Stimulated activated effector memory CD8-positive, alpha-beta T cell treated with anti-CD3 and anti-CD28 coated beads, Interleukin-12 subunit alpha, Interleukin-12 subunit beta, amount 100 ng/mL, for 72 hours (primary cell): Measurements from ENCODE around the gene PARD3B.
"Not testable (repeated sequence)": the region's sequence is repeated elsewhere in the genome, so short reads cannot be mapped to it uniquely, and the experiment has no call there.

Source experiments
- ATAC-seq: fragments of 150-1000 bp; cut with Tn5 transposase; 2 replicates; pipeline ENCODE4 v1.10.0; 2021
- DNase-seq, 2 donors: peaks; one replicate each; pipeline ENCODE4 v3.0.0; 2021 to 2022; ENCODE audit warnings: low spot score in 2 of 2
- H3K27ac Mint-ChIP-seq: one replicate; pipeline ENCODE4 v1.8.0; 2022; ENCODE audit warnings: mild to moderate bottlenecking, mixed read lengths
- H3K36me3 Mint-ChIP-seq: one replicate; pipeline ENCODE4 v1.8.0; 2022; ENCODE audit warnings: mild to moderate bottlenecking, mixed read lengths
- H3K4me1 Mint-ChIP-seq: one replicate; pipeline ENCODE4 v1.8.0; 2022; ENCODE audit warnings: mixed read lengths
- H3K4me3 Mint-ChIP-seq: one replicate; pipeline ENCODE4 v1.8.0; 2022; ENCODE audit warnings: mild to moderate bottlenecking, mixed read lengths
- H3K9me3 Mint-ChIP-seq: one replicate; pipeline ENCODE4 v1.8.0; 2022; ENCODE audit warnings: mixed read lengths

Gene PARD3B

GRCh38 chr2:204533629-204534370 is 11.5 kb upstream of the PARD3B start:
- Mint-ChIP-seq H3K27ac (no peak overlapping the region), H3K4me3 (no peak overlapping the region), H3K4me1 (no peaks in the 10 kb centered on the region), H3K9me3 (no peaks in the 10 kb centered on the region), H3K36me3 (no peaks in the 10 kb centered on the region)
- DNase-seq (no peak), ATAC-seq (no peak)

- Mint-ChIP-seq H3K4me1 (no peaks in the 10 kb centered on the region), H3K4me3 (no peak overlapping the region), H3K9me3 (no peaks in the 10 kb centered on the region), H3K36me3 (no peaks in the 10 kb centered on the region), H3K27ac (no peak overlapping the region)
- ATAC-seq (no peak), DNase-seq (no peak)
These were observed 9.9 kb upstream of the PARD3B start for GRCh38 chr2:204535356-204535755.

GRCh38 chr2:204535764-204536163 is 9.5 kb upstream of the PARD3B start:
- Mint-ChIP-seq H3K9me3 (no peaks in the 10 kb centered on the region), H3K27ac (no peak overlapping the region), H3K4me1 (no peaks in the 10 kb centered on the region), H3K36me3 (no peaks in the 10 kb centered on the region), H3K4me3 (no peak overlapping the region)
- ATAC-seq (no peak), DNase-seq (no peak)

- H3K27ac Mint-ChIP-seq, result no peak overlapping the region
- no peak for DNase-seq
- no peak overlapping the region for H3K4me3 Mint-ChIP-seq
- ATAC-seq, result no peak
- no peaks in the 10 kb centered on the region for H3K4me1 Mint-ChIP-seq
- H3K9me3 Mint-ChIP-seq, result no peaks in the 10 kb centered on the region
- H3K36me3 Mint-ChIP-seq, result no peaks in the 10 kb centered on the region
These were observed 6.9 kb upstream of the PARD3B start for GRCh38 chr2:204538182-204539018.

- no peak for DNase-seq
- ATAC-seq, result no peak
- Mint-ChIP-seq H3K4me1 (no peaks in the 10 kb centered on the region), H3K9me3 (no peaks in the 10 kb centered on the region), H3K27ac (no peak overlapping the region), H3K4me3 (no peak overlapping the region), H3K36me3 (no peaks in the 10 kb centered on the region)
These were observed 6.3 kb upstream of the PARD3B start for GRCh38 chr2:204539019-204539385.

- Mint-ChIP-seq H3K27ac (no peak overlapping the region), H3K4me1 (peaks cover 10% of the 10 kb centered on the region), H3K4me3 (no peak overlapping the region), H3K9me3 (no peaks in the 10 kb centered on the region), H3K36me3 (no peaks in the 10 kb centered on the region)
- no peak for DNase-seq
- no peak for ATAC-seq
These were observed 3.6 kb upstream of the PARD3B start for GRCh38 chr2:204541637-204542036.

GRCh38 chr2:204542982-204543608 is 2.2 kb upstream of the PARD3B start:
- no peaks in the 10 kb centered on the region for H3K9me3 Mint-ChIP-seq
- no peak overlapping the region for H3K27ac Mint-ChIP-seq
- ATAC-seq, result no peak
- H3K4me3 Mint-ChIP-seq, result no peak overlapping the region
- DNase-seq, result no peak
- H3K4me1 Mint-ChIP-seq, result peaks cover 10% of the 10 kb centered on the region
- no peaks in the 10 kb centered on the region for H3K36me3 Mint-ChIP-seq

GRCh38 chr2:204545861-204546735 is 823 bp downstream of the PARD3B start:
- H3K4me3 Mint-ChIP-seq, result peak overlapping the region; percentile 45
- no peak overlapping the region for H3K27ac Mint-ChIP-seq
- ATAC-seq, result peak; percentile 34
- no peaks in the 10 kb centered on the region for H3K36me3 Mint-ChIP-seq
- H3K4me1 Mint-ChIP-seq, result peaks cover 10% of the 10 kb centered on the region
- H3K9me3 Mint-ChIP-seq, result no peaks in the 10 kb centered on the region
- DNase-seq, result no peak

GRCh38 chr2:204550751-204551511 is 5.7 kb downstream of the PARD3B start:
- H3K9me3 Mint-ChIP-seq, result no peaks in the 10 kb centered on the region
- no peak overlapping the region for H3K4me3 Mint-ChIP-seq
- no peaks in the 10 kb centered on the region for H3K4me1 Mint-ChIP-seq
- DNase-seq, result no peak
- no peaks in the 10 kb centered on the region for H3K36me3 Mint-ChIP-seq
- ATAC-seq, result no peak
- H3K27ac Mint-ChIP-seq, result no peak overlapping the region

- no peak overlapping the region for H3K27ac Mint-ChIP-seq
- ATAC-seq, result no peak
- H3K4me3 Mint-ChIP-seq, result no peak overlapping the region
- H3K36me3 Mint-ChIP-seq, result no peaks in the 10 kb centered on the region
- no peaks in the 10 kb centered on the region for H3K4me1 Mint-ChIP-seq
- DNase-seq, result no peak
- no peaks in the 10 kb centered on the region for H3K9me3 Mint-ChIP-seq
These were observed 6.2 kb downstream of the PARD3B start for GRCh38 chr2:204551512-204551863.

GRCh38 chr2:204557604-204558003 is 12.3 kb downstream of the PARD3B start:
- ATAC-seq (no peak), DNase-seq (no peak)
- no peak overlapping the region for H3K4me3 Mint-ChIP-seq
- H3K36me3 Mint-ChIP-seq, result no peaks in the 10 kb centered on the region
- no peak overlapping the region for H3K27ac Mint-ChIP-seq
- H3K4me1 Mint-ChIP-seq, result no peaks in the 10 kb centered on the region
- no peaks in the 10 kb centered on the region for H3K9me3 Mint-ChIP-seq

- not testable (repeated sequence) for H3K27ac Mint-ChIP-seq, H3K4me1 Mint-ChIP-seq, H3K36me3 Mint-ChIP-seq, H3K4me3 Mint-ChIP-seq, ATAC-seq, H3K9me3 Mint-ChIP-seq, DNase-seq
These were observed 14.1 kb downstream of the PARD3B start for GRCh38 chr2:204559358-204559757.

- H3K4me3 Mint-ChIP-seq, result no peak overlapping the region
- no peak overlapping the region for H3K27ac Mint-ChIP-seq
- DNase-seq, result no peak
- no peaks in the 10 kb centered on the region for H3K36me3 Mint-ChIP-seq
- H3K4me1 Mint-ChIP-seq, result no peaks in the 10 kb centered on the region
- ATAC-seq, result peak; percentile 13
- H3K9me3 Mint-ChIP-seq, result no peaks in the 10 kb centered on the region
These were observed 15.6 kb downstream of the PARD3B start for GRCh38 chr2:204560902-204561301.

- no peaks in the 10 kb centered on the region for H3K4me1 Mint-ChIP-seq
- H3K9me3 Mint-ChIP-seq, result no peaks in the 10 kb centered on the region
- ATAC-seq, result no peak
- no peak overlapping the region for H3K4me3 Mint-ChIP-seq
- no peak for DNase-seq
- no peaks in the 10 kb centered on the region for H3K36me3 Mint-ChIP-seq
- H3K27ac Mint-ChIP-seq, result no peak overlapping the region
These were observed 16.5 kb downstream of the PARD3B start for GRCh38 chr2:204561771-204562170.
